GM19452 (cell line): ENCODE data around the gene OSGEPL1.
A peak's percentile ranks its signal among the peaks of the same experiment; 100 is the strongest.
"Not testable (repeated sequence)": the region's sequence is repeated elsewhere in the genome, so short reads cannot be mapped to it uniquely, and the experiment has no call there.

Source experiments
- ATAC-seq: cut with Tn5 transposase; IDR thresholded peaks from one replicate; pipeline ENCODE4 v1.9.1; 2021; ENCODE audit not compliant: unreplicated experiment

The OSGEPL1 gene, protein sequence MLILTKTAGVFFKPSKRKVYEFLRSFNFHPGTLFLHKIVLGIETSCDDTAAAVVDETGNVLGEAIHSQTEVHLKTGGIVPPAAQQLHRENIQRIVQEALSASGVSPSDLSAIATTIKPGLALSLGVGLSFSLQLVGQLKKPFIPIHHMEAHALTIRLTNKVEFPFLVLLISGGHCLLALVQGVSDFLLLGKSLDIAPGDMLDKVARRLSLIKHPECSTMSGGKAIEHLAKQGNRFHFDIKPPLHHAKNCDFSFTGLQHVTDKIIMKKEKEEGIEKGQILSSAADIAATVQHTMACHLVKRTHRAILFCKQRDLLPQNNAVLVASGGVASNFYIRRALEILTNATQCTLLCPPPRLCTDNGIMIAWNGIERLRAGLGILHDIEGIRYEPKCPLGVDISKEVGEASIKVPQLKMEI

DNA sequence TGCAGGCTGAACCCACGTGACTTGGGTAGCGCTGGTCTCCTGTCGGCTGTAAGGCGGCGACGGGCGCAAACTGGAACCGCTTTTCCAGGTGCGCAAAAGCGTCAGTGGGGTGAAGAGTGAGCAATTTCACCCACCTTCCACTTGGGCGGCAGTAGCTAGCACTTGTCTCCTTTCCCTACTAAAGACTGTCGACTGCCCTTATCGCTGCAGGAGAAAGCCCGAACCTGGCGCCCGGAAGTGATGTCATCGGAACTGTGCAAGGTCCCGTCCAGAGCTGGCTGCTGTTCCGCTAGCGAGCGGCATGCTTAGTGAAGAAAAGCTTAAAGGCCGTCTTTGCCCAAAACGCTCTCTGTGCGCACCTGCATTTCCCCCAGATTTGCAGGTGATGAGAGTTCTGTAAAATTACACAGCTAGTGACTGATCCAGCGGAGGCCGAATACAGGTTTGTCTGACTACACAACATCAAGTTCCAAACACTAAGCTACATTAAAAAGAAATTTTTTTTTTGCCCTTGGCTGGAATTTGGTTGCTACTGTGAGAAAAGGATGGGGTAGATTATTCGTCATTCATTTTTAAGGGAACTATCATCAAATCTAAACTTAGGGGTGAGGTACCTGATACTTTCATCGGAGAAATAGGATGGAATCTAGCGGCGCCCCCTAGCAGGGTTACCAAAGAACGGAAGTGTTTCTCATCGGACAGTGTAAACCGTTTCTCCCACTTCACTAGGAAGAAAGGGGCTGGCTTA, at the start of gene OSGEPL1:
TSS of gene OSGEPL1 (minus strand) at position 242 of the 748 bp plus-strand sequence. CDS start 1,152 bp downstream, outside the sequence.
- peak; percentile 97 for ATAC-seq

DNA sequence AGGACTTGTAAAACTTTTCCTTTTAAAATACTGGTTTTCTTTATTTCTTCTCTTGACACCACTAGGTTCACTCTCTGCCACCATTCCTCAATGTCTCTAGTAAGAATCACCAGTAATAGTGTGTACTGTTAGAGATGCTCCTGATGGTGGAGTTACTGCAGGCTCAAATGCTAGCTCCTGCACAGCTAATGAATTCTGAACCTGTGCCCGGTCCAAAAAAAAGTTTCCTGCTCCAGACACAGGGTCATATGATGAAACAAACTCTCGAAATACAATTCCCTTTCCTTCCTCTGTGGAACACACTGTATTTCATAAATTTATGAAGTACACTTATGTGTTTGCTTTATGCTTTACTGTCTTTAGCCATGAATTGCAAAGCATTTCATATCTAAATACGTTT, 40.8 kb upstream of the OSGEPL1 start:
- ATAC-seq = no peak

DNA sequence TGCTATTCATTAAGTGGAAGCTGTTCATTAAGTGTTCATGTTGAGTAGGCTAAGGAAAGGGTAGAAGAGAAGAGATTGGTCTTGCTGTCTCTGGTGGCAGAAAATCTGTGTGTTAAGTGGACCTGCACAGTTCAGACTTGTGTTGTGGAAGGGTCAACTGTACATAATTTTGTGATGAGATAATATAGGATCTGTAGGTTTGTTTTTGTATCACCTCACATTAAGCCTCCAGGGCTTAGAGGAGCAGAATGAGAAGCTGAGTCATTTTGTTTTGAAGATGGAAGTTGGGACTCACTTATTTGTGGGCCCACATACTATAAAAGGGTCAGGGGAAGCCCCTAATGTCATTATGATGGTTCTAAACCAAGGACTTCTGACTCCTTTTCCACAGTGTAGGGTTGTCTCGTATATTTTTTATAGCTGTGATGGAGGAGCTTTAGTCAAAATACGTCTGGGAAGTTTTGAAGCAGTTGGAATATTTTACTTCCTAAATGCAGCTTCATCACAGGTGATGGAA, 39.9 kb upstream of the OSGEPL1 start:
- no peak for ATAC-seq

DNA sequence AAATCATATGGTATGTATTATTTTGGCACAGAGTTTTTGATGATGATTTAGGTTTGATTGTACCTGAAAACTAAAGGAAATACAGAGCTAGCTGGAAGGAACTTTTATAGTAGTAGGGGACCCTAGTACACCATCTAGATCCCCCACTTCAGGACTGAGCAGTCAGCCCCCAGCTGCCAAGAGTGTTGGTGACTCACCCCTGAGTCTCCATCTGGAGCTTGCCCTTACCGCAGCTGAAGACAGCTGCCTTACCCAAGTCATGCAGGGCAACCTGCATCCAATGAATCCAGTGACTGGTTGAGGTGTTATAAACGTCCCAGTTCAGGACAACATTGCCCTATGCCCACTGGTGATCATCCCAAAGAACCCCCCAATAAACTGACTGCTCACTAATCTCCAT, 36.9 kb upstream of the OSGEPL1 start:
- no peak for ATAC-seq

DNA sequence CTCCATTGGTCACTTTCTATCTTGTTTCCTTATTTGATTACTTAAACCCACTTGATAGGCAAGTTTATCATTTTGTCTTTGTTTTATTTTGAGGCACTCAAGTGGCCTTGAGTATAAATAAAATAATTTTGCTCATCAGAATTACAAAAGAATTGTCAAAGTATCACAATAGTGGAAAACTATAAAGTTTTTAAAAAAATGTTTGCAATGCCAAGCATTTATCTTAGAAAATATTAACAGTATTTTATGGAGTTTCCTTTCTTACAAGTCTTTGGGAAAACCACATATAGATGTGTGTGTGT, 36.4 kb upstream of the OSGEPL1 start:
- ATAC-seq = no peak

DNA sequence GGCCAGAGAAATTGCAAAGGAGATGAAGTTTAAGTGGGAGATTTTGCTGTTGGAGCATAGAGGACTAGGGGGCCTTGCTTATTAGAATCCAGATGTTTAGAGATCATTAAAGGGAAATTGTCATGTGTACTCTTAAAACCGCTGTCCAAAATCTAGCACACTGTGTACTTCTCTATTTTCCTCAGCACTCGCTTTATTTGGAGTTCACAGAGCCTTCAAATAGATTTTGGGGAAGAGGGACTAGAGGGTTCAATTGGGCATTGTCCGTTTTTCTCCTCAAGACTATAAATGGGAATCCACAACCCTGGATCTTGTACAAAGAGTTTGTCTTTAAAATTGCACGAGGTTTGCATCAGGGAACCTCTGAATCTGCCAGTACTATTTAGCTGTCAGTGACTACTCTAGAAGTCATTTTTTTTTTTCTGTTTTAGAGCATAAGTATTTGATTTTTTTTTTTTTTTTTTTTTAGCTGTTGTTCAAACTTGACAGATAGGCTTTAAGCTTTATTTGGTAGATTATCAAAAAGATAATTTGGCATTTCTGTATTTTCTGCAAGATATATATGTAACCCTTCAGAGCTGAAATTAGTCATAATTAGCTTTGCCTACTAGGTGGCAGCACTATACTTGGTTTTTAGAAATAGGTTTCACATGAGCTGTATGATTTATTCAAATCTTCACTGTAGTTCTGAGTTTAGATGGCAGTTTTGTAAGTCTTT, 35.9 kb upstream of the OSGEPL1 start:
- ATAC-seq = peak; percentile 79

DNA sequence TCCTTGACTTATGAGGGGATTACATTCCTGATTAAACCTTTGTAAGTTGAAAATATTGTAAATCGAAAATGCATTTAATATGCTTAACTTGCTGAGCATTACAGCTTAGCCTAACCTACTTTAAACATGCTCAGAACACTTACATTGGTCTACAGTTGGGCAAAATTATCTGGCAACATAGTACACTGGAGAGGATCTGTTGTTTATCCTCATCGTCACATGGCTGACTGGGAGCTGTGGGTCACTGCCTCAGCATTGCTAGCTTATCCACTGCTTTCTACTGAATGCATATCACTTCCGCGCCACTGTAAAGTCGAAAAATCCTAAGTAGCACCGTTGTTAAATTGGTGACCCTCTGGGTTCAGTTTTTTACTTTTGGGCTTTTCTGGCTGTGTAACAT, 35.3 kb upstream of the OSGEPL1 start:
- ATAC-seq = no peak

DNA sequence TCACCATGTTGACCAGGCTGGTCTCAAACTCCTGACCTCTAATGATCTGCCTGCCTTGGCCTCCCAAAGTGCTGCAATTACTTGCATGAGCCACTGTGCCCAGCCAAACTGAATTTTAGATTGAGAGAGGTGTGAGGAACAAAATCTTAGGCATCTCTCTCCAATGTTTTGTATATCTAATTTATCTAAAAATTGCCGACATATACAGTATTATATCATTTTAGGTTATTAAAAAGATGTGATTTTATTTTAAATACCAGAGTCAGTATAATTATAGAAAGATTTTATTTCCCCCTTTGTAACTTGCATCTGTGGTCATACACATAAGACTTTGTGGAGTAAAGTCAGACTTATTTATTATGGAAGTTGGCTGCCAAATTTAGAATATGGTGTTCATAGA, 31.7 kb upstream of the OSGEPL1 start:
- ATAC-seq = no peak

DNA sequence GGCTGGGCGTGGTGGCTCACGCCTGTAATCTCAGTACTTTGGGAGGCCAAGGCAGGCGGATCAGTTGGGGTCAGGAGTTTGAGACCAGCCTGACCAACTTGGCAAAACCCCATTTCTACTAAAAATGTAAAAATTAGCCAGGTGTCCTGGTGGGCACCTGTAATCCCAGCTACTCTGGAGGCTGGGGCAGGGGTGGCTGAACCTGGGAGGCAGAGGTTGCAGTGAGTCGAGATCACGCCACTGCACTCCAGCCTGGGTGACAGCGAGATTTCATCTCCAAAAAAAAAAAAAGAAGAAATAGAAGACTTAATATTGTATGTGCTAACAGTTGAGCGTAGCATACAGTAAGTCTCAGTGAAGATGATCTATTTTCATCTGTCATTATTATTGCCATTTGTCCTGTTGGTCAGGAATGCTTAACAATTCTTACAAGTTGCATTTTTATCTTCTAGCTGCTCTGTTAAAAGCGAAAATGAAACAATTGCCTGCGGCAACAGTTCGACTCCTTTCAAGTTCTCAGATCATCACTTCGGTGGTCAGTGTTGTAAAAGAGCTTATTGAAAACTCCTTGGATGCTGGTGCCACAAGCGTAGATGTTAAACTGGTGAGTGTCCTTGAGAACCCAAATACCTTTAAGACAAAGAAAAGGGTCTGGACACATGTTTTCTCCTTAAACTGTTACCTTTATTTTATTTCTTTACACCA, 28.9 kb upstream of the OSGEPL1 start:
- ATAC-seq = no peak

DNA sequence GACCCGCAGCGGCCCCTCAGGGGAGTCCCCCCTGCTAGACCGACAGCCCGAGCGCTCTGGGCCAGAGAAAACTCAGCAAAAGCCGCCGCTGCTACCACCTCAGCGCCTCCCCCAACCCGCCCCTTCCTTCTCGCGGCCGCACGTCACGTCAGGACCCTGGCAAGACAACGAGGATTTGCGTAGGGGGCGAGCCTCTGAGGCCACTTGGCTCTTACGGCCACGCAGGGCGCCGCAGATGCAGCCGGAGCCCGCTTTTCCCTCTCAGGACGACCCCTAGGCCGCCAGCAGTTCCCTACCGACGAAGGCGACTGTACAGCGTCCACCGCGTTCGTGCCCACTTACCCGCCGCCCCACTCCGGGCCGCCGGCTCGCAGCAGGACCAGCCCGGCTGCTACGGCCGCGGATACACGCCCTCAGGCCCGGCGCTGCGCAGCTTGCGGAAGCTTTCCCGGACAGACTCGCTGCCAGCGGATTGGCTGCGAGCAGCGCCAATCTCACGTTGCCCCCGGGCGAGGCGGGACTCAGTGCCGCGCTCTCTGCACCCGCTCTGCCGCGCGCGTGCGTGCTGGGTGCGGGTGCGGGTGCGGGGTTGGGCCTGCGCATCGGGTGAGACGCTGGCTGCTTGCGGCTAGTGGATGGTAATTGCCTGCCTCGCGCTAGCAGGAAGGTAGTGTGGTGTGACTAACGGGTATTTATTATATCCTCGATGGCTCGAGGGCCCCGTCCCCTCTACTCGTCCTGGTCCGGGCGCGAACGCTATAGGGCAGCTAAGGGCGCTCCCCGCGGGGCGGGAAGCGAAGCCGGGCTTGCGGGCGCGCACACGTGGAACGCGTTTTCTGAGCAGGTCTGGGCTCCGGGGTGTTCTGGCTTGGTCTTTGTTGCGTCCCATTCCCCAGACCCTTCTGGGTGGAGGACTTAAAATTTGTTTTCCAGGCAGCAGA, 21.6 kb upstream of the OSGEPL1 start, which contains the start of the genes ORMDL1 and PMS1:
TSS of gene ORMDL1 (minus strand) at position 413 of the 941 bp plus-strand sequence. CDS start 1,744 bp downstream, outside the sequence.
TSS of gene PMS1 (plus strand) at position 524 of the 941 bp plus-strand sequence. CDS start 7,360 bp downstream, outside the sequence.
- peak; percentile 96 for ATAC-seq

DNA sequence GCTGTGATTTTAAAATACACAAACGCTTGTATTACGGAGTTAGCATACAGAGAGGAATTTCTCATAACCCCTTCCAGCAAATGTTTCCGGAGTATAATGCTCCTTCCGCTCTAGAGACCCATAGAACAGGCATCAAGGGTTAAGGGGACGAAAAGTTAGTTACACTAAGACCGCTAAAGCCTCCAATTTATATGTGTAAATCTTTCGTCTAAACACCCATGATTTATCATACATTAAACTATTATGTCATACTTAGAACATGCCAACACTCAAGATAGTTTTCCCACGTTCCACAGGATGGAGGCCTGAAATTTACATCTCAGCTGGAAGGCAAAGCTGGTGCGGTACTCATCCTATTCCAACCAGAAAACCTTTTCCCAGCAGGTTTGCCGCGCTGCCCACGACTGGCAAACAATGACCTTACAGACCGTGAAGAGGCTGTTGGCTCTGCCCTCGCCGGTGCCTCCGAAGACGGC, 20.9 kb upstream of the OSGEPL1 start:
- ATAC-seq = peak; percentile 9

DNA sequence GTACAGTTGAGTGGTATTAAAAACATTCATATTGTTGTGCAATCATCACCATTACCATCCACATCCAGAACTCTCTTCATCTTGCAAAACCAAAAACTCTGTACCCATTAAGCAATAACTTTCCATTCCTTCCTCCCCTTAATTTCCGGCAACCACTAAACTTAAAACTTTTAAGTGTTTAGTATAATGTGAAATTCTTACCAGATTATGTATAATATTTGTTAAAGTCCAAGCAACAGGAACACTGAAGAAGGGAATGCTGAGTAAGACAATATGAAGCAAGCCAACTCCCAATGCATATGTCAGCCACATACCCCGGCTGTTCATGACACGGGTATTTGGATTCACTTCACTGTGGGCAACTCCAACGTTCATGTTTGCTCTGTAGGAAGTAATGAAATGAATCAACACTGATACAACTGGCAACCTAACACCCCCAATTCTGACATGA, 19.7 kb upstream of the OSGEPL1 start:
- ATAC-seq = no peak

DNA sequence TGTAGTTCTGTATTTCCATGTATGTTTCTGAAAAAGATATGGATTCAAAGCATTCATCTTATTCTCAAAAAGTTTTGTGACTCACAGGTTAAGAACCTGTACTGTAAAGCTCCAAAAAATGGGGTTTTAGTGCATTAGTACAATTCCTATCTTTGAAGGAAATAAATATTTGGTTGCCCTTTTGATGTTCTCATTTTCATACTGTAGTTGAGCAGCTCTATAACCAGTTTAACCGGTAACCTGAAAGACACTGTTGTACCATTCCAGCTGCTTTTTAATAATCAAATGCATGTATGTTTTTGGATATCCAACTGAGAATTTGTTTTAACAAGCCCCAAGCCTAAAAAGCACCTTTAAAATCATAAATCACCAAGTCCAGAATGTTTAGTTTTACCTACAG, 9.6 kb upstream of the OSGEPL1 start:
- ATAC-seq = no peak

DNA sequence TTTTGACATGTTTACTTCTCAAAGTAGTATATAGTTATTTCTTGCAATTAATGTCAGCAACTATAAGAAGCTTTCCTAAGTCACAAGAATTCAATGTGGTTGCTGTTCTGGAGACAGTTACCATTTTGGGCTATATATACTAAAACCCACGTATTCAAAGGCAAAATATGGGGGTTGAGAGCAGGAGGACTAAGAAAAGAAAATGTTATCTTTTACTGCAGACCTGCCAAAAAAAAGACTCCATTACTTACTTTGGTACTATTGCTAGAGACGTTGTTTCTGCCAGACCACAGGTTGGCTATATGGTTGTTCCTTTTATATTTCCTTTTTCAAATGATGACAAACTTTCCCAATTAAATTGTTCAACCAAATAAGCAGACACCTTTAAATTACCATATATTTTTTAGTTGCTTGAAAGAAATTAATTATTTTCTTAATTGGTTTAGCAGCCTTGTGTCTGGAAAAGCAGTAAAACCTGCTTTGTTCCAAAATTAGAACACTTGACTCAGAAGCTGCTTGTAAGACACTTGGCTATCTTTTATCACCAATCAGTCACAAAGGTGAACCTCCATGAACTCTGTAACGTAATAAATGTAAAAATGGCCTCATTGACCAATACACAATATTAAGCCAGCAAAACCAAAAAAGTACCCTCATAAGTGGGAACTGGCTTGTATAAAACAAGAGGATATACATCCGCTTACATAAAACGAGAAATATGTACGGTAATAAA, 8.2 kb upstream of the OSGEPL1 start:
- no peak for ATAC-seq

DNA sequence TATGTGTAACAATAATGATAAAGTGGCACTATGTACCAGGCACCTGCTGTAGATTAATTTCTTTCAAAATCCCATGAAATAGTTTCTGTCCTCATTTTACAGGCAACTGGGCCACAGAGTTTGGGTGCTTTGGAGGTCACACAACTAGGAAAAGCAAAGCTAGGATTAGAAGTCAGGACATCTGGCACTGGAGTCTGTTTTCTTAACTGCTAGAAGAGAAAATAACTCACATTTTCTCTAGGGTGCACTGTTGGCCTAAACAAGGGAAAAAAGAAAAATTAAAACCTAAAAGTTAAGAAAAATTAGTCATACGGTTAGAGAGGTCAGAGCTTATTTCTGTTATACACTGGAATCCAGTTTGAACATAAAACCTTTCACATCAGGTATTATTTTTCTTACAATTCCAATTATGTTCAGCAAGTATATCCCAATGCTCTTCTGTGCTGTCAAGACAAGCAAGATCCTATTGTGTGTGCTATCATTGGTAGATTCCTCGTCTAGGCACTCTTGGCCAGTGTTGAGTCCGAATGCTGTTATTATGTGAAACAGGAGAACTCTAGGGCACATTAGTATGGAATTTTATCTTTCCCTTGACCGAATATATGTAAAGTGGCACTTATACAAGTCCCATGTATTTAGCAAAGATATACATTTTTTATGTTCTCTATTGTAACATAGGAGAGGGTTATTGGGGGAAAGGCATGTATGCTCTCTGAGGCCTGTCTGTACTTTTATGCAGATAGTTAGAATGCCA, 1.5 kb upstream of the OSGEPL1 start:
- no peak for ATAC-seq

DNA sequence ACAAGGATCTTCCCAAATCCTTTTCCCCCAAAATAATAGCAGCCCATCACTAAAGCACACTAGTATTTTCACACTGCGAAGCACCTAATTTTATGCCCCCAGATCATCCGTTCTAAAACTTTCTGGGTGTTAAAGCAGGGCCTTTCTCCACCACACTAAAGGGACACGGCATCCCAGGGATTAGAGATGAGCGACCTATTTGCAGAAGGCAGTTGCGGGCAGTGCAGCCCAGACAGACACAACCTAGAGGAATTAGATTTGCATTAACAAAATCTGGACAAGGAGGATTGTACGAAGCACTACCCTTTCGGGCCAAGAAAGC, 402 bp downstream of the OSGEPL1 start:
- no peak for ATAC-seq

DNA sequence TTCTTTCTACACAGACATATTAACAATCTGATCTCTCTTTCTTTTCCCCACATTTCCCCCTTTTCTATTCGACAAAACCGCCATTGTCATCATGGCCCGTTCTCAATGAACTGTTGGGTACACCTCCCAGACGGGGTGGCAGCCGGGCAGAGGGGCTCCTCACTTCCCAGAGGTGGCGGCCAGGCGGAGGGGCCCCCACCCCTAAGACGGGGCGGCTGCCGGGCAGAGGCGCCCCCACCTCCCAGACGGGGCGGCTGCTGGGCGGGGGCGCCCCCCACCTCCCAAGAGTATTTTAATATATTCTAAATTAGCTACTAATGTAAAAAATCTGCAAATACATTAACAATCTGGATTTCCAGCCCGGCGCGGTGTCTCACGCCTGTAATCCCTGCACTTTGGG, 2.4 kb downstream of the OSGEPL1 start:
- ATAC-seq = not testable (repeated sequence)

DNA sequence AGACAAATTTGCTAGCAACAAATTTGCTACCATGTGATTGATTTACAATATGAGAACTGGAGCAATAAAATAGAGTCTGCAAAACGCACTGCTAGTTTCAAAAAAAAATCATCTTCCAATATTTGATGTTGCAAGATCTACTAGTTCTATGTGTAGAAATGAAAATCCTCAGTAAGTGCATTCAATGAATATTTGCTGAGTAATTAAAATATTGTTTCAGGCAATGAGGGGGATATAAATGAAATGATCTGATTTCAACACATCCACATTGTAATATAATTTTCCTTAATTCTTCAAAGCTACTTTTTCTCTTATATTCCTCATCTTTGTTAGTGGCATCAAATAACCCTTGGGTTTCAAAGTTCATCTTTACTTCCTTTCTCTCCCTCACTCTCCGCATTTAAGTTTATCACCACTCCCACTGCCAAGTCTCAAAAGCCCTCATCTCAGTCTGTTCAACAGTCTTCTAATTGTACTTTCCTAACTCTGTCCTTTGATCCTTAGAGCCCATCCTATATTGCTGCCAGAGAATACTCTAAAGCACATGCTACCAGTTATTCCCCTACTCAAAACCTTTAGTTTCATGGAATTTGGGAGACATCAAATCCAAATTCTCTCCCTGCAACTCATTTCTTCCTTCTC, 6.2 kb downstream of the OSGEPL1 start:
- ATAC-seq = no peak
